DMS114 treated with DMSO at 0.1 percent for 48 hours (cell line): ENCODE measurements around the gene C10orf62.
"Not testable (repeated sequence)": the region's sequence is repeated elsewhere in the genome, so short reads cannot be mapped to it uniquely, and the experiment has no call there.

Experiments used
- DNase-seq: peaks from one replicate; lab custom pipeline; 2025; ENCODE audit not compliant: unreplicated experiment; lab: John Stamatoyannopoulos, UW

Gene C10orf62, protein sequence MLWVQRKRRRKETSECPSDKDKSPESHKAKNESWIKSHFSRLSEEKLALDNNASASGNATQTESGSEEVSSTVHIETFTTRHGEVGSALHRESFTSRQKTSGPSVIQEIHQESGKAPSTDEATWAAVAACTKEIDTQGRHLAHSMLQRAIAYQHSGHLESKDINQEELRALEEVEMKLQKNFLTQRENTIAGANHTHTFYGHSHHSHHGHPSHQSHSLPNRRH

DNA sequence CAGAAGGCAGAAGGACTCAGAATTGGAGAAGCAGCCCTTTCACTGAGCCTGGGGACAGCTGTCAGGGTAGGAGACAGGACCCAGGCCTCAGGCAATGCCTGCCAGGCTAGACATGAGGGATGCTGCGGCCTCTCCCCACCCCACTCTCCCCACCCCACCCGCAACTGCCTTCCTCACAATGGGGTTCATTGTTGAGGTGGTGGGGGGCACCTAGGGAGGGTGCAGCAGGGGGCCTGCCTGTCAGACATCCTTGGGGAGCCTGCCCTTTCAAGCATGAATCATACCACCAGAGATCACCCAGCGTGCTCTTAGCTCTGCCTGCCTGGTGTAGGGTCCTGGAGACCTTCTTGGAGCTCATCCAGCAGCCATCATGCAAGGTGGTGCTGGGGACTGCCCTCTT lies at the start of gene C10orf62:
Gene C10orf62 (plus strand): TSS at position 243 of the 400 bp plus-strand sequence. CDS start 177 bp downstream, outside the sequence.
- DNase-seq = no peak

DNA sequence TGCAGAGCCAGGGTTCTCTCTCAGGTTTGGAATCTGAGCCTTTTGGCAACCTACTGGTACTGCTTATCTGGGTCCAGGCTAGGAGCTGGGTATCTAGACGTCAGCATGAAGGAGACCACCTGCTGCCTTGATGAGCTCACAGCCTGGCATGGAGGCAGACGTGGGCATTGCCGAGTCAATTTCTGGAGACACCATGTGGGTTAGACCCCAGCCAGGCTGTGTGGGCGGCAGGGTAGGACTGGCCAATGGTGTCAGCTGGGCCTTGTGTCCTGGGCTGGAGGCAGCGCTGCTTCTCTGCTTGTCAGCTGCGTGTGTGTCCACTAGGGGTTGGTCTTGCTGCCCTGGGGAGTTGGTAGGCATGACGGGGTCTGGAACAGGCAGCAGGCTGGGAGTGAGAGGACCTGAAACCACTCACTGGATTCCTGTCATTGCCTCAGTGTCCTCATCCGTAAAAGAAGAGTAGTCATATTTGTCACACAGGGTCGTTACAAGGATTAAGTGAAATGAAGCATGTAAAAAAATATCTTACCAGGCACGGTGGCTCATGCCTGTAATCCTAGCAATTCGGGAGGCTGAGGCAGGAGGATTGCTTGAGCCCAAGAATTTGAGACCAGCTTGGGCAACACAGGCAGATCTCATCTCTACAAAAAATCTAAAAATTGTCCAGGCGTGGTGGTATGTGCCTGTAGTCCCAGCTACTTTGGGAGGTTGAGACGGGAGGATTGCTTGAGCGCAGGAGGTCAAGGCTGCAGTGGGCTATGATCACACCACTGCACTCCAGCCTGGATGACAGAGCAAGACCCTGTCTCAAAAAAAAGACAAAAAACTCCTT lies 48.6 kb upstream of the C10orf62 start:
- no peak for DNase-seq

DNA sequence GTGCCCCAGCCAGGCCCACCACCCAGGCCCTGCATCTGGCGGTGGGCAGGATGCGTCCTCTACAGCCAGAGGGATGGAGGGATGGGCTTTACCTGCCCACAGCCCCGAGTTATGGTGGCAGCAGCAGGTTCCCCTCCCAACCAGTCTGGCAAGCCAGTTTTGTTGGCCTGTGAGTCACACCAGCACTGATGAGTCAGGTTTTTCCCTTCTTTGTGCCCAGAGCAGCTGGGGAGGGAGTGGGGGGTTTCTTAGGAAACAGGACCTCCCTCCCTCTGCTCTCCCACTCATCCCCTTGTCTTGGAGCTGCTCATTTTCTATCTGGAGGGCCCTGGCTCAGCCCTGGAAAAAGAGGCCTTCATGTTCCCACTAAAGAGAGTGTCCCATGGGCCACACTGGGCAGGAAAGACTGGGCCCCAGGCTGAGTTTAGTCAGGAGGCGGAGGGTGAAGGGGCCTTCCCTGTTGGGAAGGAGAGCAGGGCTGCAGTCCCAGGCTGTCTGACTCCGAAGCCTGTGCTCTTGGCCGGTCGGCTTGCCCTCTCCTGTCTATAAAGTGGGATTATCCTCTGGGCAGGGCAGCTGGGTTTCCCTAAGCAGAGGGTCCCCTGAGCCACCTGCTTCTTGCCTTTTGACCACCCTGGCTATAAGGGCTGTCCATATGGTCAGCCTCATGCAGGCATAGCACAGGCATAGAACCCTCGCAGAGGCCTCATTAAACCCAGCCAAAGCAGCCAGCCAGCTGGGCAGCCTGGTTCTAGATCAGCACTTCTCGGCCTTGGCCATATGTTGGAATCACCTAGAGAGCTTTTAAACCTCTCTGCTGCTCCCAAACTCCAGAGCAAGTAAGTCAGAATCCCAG lies 47.1 kb upstream of the C10orf62 start:
- DNase-seq = no peak

DNA sequence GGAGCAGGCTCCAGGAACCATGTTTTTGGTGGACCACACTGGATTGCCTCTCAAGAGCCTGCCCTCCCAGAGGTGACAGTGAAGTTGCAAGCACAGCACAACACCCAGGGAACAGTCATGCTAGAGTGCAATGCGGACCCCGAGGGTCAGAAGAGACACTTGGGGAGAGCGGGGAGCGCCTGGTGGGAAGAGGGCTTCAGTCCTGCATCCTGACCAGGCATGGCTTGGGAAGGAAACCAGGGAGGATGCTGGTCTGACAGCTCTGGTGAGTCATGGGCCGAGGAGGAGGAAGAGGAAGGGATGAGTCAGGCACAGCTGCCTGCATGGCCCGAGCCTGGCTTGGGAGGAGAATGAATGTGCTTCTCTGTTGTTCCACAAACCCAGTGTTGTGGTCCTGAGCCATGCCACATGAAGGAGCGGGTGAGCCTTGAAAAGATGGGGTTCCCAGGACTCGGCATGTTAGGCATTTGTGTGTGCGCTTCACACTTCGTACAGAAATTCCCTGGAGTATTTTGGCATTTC lies 46.4 kb upstream of the C10orf62 start:
- no peak for DNase-seq

DNA sequence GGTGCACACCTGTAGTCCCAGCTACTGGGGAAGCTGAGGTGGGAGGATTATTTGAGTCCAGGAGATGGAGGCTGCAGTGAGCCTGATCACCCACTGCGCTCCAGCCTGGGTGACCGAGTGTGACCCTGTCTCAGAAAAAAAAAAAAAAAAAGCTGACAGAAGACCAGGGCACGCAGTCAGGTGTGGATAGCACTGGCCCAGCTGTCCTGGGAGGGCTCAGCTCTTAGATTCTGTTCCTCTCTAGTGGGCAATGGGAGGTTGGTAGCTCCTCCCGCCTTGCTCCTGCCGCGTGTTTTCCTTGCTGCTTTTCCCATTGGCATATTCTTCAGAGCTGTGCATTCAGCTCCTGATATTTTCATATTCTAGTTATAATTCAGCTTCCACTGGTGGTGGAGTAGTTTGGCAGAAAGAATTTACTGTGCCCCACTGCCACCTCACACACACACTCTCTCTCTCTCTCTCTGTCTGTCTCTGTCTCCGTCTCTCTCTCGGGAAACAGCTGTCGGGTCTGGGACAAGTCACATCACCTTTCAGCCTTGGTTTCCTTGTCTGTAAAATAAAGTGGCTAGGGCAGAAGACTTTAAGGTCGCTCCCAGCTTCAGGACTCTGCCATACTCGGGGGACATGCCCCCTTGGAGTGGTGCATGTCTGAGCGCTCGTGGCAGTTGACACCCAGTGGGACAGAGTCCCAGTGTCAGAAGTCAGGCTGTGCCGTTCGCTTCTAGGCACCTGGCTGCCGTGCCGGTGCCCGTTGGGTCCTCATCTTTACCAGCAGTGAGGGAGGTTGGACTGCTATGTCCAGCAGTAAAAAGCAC lies 42.9 kb upstream of the C10orf62 start:
- DNase-seq = no peak

DNA sequence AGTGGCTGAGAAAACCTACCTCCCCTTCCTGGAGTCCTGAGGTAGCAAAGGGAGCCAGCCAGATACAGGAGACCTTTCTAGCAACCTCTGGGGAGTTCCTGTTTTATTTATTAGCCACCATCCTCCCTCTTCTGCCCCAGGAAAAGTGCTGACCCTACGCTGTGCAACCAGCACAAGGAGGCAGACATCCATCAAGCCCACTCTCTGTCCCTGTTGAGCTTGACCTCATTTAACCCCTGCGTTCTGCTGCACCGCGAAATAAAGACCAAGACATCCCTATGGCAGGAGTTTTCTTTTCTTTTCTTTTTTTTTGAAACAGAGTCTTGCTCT lies 42.3 kb upstream of the C10orf62 start:
- DNase-seq = no peak

DNA sequence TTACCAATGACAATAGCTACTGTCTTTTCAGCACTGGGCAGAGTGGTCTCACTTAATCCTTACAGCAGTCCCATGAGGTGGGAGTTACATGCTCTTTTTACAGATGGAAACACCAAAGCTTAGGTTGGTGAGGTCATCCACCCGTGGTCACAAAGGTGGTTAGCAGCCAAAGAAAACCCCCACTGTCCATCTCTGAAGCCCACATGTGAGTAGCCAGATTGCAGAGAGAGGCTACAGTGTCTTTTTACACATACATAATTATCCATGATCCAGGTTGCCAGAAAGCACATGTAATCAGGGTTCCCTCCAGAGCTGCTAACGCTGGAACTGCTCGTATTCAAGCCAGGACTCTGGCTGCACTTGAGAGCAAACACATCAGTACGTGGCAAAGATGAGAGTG lies 41.6 kb upstream of the C10orf62 start:
- no peak for DNase-seq

DNA sequence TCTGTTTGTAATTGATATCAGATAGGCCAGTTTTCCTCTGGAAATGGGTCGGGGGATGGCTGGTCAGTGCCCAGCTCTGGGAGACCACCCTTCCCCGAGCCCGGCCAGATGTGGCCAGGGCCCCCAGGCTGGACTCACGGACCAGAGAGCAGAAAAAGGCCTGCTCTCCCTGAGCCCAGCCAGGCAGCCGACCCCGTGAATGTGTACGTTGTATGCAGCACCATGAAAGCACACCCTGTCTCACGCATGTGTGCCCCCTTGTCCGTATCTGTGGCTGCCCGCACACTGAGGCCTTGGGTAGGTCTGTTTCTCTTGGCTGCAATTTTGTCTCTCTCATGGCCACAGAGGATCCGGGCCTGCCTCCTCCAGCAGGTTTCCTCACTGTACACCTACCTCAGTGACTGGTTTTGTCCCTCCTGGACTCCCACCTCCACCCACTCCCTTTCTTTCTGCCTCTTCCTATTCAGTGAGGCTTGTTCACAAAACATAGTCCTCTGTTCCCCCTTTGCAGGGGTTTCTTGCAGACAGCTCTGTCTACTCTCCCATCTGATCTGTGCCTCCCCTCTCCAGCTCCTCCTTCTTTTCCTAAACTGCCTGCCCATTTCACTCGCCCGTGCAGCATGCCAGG lies 40.6 kb upstream of the C10orf62 start:
- no peak for DNase-seq

DNA sequence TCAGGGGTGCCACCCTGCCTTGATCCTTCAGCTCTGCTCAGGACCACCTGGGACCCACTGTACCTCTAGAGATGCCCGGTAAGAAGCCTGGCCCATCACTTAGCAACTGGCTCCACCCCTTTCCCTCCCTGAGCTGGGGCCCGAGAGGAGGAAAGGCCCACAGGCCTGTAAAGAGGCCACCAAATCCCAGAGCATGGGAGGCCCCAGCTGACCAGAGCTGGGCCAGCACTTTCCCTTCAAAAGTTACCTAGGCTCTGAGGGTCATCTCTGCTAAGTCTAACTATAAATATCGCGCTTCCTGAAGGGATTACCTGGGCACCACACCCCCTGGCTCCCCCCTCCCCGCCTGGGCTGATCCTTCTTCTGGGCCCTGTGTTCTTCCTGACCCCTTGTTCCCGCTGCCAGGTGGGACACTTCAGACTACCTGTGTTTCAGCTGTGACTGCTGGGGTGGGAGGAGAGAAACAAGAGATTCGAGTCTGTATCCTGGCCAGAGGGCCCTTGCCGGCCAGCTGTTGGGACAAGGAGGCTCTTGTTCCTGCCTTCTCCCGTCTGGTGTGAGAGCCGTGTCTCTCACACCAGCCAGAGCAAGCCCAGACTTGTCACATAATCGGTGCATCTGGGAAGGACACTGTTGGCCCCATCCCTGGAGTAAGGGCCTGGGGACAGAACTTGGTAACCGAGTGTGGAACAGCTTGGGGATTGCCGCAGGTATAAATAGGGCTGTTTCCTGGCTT lies 39.8 kb upstream of the C10orf62 start:
- DNase-seq = no peak

DNA sequence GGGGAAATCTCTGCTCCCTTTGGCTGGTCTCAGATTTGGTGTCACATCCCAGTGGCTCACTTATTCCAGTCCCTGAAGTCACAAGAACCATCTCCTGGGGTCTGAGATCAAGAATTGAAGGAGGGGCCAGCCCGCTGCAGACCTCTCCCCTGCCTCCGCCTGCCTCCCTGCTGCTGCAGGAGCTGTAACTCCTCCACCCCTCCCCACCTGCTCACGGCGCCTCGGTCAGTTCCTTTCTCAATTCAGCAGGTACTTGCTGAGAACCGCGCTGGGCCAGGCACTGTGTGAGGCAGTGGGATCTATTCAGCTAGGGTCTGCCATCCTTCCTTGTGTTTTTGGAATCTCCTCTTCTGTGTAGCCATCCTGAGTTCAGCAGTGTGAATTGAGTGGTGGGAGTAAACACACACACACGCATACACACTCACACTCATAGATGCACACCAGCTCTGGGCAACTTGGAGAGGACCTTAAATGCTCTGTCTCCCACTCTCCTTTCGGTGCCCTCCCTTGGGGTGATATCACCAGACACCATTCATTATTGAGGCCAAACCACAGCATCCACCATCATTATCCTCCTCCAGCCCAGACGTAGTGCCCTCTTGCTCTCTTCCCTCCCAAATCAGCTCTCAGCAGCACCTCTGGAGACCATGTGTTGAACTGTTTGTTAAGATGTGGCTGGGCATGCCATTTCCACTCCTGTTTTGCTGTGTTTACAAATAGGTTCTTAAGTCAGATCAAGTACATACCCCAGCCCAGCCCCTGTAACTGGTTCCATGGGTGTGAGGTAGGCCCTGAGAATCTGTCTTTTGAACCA lies 39.0 kb upstream of the C10orf62 start:
- no peak for DNase-seq

DNA sequence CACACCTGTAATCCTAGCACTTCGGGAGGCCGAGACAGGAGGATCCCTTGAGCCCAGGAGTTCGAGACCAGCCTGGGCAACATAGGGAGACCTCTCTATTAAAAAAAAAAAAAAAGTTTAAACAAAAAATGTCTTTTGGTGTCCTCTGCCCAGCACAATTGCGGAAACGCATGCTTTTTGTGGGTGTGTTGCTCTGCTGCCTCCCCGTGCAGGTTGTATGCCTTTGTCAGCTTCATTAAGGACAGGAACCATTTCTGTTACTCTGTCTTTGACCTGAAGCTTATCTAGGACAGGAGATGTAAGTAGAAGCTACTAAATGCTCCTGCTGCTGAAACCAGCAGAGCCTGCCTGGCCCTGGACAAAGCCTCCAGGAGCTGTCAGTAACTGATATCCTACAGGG lies 38.2 kb upstream of the C10orf62 start:
- no peak for DNase-seq

DNA sequence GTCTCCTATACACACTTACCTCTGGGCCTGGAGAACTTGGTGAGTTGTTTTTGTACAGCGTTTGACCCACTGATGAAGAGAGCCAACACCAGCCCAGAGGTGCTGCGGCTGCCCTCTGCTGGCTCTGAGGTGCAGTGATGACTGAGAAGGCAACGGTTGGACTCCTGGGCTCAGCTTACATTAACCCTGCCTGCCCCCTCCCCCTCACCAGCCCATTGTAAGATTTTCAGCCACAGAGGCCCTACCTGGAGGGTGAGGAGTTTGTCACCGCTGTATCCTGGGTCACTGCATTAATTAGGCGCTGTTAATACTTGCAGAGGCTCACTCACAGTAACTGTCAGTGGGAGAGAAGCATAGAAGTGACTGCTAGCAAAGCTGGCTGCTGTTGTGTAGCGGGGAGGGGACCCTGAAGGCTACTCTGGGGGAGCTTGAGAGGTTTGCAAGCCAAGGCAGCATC lies 35.9 kb upstream of the C10orf62 start:
- peak; percentile 40 for DNase-seq

DNA sequence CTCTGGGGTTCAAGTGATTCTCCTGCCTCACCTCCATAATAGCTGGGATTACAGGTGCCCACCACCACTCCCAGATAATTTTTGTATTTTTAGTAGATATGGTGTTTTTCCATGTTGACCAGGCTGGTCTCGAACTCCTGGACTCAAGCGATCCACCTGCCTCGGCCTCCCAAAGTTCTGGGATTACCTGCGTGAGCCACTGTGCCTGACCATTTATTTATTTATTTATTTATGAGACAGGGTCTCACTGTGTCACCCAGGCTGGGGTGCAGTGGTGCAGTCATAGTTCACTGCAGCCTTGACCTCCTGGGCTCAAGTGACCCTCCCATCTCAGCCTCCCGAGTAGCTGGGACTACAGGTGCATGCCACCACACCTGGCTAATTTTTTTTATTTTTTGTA lies 35.2 kb upstream of the C10orf62 start:
- not testable (repeated sequence) for DNase-seq

DNA sequence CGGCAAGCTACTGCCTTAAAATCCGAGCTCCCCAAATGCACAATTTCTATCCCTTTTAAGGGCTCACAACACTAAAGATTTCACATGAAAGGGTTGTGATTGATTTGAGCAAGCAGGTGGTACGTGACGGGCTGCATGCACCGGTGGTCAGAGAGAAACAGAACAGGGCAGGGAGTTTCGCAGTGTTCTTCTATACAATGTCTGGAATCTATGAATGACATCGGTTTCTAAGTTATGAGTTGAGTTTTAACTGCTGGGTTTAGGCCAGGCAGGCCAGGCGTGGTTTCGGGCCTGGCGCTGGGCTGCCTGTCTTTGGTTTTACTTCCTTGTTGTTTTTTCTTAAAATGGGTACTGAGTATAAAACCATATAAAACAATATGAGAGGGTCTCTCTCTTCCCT lies 34.0 kb upstream of the C10orf62 start:
- not testable (repeated sequence) for DNase-seq

DNA sequence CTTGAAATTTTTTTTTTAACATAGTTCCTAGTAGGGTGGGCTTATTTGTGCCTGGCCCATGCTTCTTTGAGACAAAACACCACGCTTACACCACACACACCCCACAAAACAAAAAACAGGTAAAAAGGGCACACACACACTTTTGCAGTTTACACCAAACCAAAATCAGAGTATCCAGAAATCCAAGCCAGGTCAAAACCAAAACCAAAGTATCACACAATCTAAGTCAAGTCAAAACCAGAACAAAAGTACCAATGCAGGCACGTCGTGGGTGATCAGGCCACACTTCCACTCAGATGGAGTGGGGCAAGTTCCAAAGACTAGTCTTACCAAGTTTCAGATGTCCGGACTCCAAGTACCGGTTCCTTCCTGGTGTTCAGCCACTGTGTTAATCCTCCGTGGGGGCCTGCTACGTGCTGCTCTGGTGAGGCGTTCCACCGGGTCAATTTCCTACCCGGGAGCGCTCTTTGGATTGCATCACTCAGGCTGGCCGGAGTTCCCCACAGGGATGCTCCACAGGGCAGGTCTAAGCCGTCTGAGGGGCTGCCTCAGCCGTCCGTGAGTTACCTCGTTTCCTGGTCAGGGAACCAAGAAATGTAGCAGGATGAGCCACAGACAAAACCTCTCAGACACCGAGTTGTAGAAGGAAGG lies 28.7 kb upstream of the C10orf62 start:
- DNase-seq = not testable (repeated sequence)

DNA sequence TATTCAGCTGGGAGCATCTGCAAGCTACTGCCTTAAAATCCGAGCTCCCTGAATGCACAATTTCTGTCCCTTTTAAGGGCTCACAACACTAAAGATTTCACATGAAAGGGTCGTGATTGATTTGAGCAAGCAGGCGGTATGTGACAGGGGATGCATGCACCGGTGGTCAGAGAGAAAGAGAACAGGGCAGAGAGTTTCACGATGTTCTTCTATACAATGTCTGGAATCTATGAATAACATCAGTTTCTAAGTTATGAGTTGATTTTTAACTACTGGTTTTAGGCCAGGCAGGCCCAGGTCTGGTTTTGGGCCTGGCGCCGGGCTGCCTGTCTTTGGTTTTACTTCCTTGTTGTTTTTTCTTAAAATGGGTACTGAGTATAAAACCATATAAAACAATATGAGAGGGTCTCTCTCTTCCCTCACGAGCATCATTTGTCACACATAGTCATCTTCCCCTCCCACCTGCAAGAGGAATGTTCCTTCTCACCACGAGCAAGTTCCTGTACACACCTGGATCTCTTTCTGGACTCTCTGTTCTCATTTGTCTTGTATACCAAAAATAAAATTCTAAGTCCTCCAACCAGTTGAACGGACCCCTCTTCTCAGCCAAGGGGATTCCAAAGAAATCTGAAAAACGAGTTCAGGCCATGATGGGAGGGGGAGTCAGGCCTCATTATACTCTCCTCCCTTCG lies 28.0 kb upstream of the C10orf62 start:
- not testable (repeated sequence) for DNase-seq

DNA sequence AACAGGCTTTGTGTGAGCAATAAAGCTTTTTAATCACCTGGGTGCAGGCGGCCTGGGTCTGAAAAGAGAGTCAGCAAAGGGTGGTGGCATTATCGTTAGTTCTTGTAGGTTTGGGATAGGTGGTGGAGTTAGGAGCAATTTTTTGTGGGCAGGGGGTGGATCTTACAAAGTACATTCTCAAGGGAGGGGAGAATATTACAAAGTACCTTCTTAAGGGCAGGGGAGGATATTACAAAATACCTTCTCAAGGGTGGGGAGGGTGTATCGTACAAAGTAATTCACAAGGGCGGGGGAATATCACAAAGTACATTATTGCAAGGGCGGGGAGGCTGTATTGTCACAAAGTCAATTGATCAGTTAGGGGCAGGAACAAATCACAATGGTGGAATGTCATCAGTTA lies 27.2 kb upstream of the C10orf62 start:
- not testable (repeated sequence) for DNase-seq
